IMR-90 (cell line): ENCODE data around the gene KRTAP27-1. TPM values are rescaled to one million over a fixed set of nuclear protein-coding genes. Genes with fewer than 3 reads are reported as not detected.

Experiments
- microRNA-seq, 2 experiments: library from miRNA; stranded (forward) in 1 of 2; unstranded in 1 of 2; fragments of 10-50 nt in 1 of 2; fragments of <30 nt in 1 of 2; gene quantifications in 1 of 2; microRNA quantifications in 1 of 2; one replicate each; pipeline versions ENCODE3 to v1.1.0; 2013 to 2020; ENCODE audit not compliant: insufficient read depth in 1 of 2, insufficient read length in 1 of 2, unreplicated experiment in 1 of 2
- polyA plus RNA-seq, 3 experiments: library from polyadenylated mRNA; depleted of rRNA; stranded (reverse); fragments of >200 nt; gene quantifications; 2 replicates each; pipeline ENCODE4 v1.2.3, GENCODE V29; 2012; ENCODE audit warnings: low replicate concordance in 1 of 3
- small RNA-seq, 5 experiments: library from RNA; depleted of rRNA; stranded (forward); fragments of <200 nt; gene quantifications; one replicate each; pipeline ENCODE3, GENCODE V24; 2012
- total RNA-seq: library from RNA; depleted of rRNA; stranded (reverse); fragments of >200 nt; gene quantifications from 2 replicates; pipeline ENCODE4 v1.2.3, GENCODE V29; 2012; rRNA removed

KRTAP27-1 gene
- total and polyA plus RNA-seq, 2 of the 4 experiments (the other 2 are of a cell fraction): not detected

Small RNAs within 50 kb of the gene (microRNA-seq; reads per million reads assigned to microRNA genes)
- gene KRTAP23-1 (ENCODE audit: insufficient read depth, insufficient read length) (not detected), gene MIR4327 (ENCODE audit: insufficient read depth in 1 of 2, insufficient read length in 1 of 2, unreplicated experiment in 1 of 2) (0 reads per million in 2 experiments)

Small RNAs within 50 kb of the gene (small RNA-seq; reads per million reads assigned to genes)
- gene KRTAP23-1 (0 reads per million in 5 experiments), gene MIR4327 (0 reads per million in 5 experiments)

Other genes with a start within 250 kb of the KRTAP27-1 start
- not detected in 2 replicates for gene CLDN17, start 170.9 kb downstream of the KRTAP27-1 start, total RNA-seq
- not detected in 2 replicates for gene CLDN17, start 170.9 kb downstream of the KRTAP27-1 start, polyA plus RNA-seq (2012; rRNA removed)
- not detected in 2 replicates for gene CLDN8, start 121.6 kb downstream of the KRTAP27-1 start, total RNA-seq
- not detected in 2 replicates for gene CLDN8, start 121.6 kb downstream of the KRTAP27-1 start, polyA plus RNA-seq (2012; rRNA removed)
- gene KRTAP24-1, start 54.7 kb downstream of the KRTAP27-1 start, total RNA-seq: not detected in 2 replicates
- not detected in 2 replicates for gene KRTAP24-1, start 54.7 kb downstream of the KRTAP27-1 start, polyA plus RNA-seq (2012; rRNA removed)
- gene KRTAP25-1, start 48.2 kb downstream of the KRTAP27-1 start, total RNA-seq: not detected in 2 replicates
- not detected in 2 replicates for gene KRTAP25-1, start 48.2 kb downstream of the KRTAP27-1 start, polyA plus RNA-seq (2012; rRNA removed)
- not detected in 2 replicates for gene KRTAP26-1, start 17.4 kb downstream of the KRTAP27-1 start, total RNA-seq
- gene KRTAP26-1, start 17.4 kb downstream of the KRTAP27-1 start, polyA plus RNA-seq (2012; rRNA removed): not detected in 2 replicates
- not detected in 2 replicates for gene KRTAP23-1, start 10.9 kb upstream of the KRTAP27-1 start, total RNA-seq
- gene KRTAP23-1, start 10.9 kb upstream of the KRTAP27-1 start, polyA plus RNA-seq (2012; rRNA removed): not detected in 2 replicates
- gene KRTAP13-2, start 34.6 kb upstream of the KRTAP27-1 start, total RNA-seq: not detected in 2 replicates
- gene KRTAP13-2, start 34.6 kb upstream of the KRTAP27-1 start, polyA plus RNA-seq (2012; rRNA removed): not detected in 2 replicates
- gene KRTAP13-1, start 58.3 kb upstream of the KRTAP27-1 start, total RNA-seq: not detected in 2 replicates
- not detected in 2 replicates for gene KRTAP13-1, start 58.3 kb upstream of the KRTAP27-1 start, polyA plus RNA-seq (2012; rRNA removed)
- not detected in 2 replicates for gene KRTAP13-3, start 88.2 kb upstream of the KRTAP27-1 start, total RNA-seq
- gene KRTAP13-3, start 88.2 kb upstream of the KRTAP27-1 start, polyA plus RNA-seq (2012; rRNA removed): not detected in 2 replicates
- gene KRTAP13-4, start 92.5 kb upstream of the KRTAP27-1 start, total RNA-seq: not detected in 2 replicates
- gene KRTAP13-4, start 92.5 kb upstream of the KRTAP27-1 start, polyA plus RNA-seq (2012; rRNA removed): not detected in 2 replicates
- not detected in 2 replicates for gene KRTAP15-1, start 102.6 kb upstream of the KRTAP27-1 start, total RNA-seq
- not detected in 2 replicates for gene KRTAP15-1, start 102.6 kb upstream of the KRTAP27-1 start, polyA plus RNA-seq (2012; rRNA removed)
- not detected in 2 replicates for gene KRTAP19-1, start 142.7 kb upstream of the KRTAP27-1 start, total RNA-seq
- not detected in 2 replicates for gene KRTAP19-1, start 142.7 kb upstream of the KRTAP27-1 start, polyA plus RNA-seq (2012; rRNA removed)
- not detected in 2 replicates for gene KRTAP19-2, start 149.7 kb upstream of the KRTAP27-1 start, total RNA-seq
- gene KRTAP19-2, start 149.7 kb upstream of the KRTAP27-1 start, polyA plus RNA-seq (2012; rRNA removed): not detected in 2 replicates
- not detected in 2 replicates for gene KRTAP19-3, start 154.3 kb upstream of the KRTAP27-1 start, total RNA-seq
- not detected in 2 replicates for gene KRTAP19-3, start 154.3 kb upstream of the KRTAP27-1 start, polyA plus RNA-seq (2012; rRNA removed)
- not detected in 2 replicates for gene KRTAP19-4, start 159.5 kb upstream of the KRTAP27-1 start, total RNA-seq
- not detected in 2 replicates for gene KRTAP19-4, start 159.5 kb upstream of the KRTAP27-1 start, polyA plus RNA-seq (2012; rRNA removed)
- not detected in 2 replicates for gene KRTAP19-5, start 164.4 kb upstream of the KRTAP27-1 start, total RNA-seq
- not detected in 2 replicates for gene KRTAP19-5, start 164.4 kb upstream of the KRTAP27-1 start, polyA plus RNA-seq (2012; rRNA removed)
- not detected in 2 replicates for gene KRTAP19-6, start 204.2 kb upstream of the KRTAP27-1 start, total RNA-seq
- not detected in 2 replicates for gene KRTAP19-6, start 204.2 kb upstream of the KRTAP27-1 start, polyA plus RNA-seq (2012; rRNA removed)
- gene KRTAP19-7, start 223.6 kb upstream of the KRTAP27-1 start, total RNA-seq: not detected in 2 replicates
- gene KRTAP19-7, start 223.6 kb upstream of the KRTAP27-1 start, polyA plus RNA-seq (2012; rRNA removed): not detected in 2 replicates